ENCODE results near the gene TBC1D17. TPM values are rescaled to one million over a fixed set of nuclear protein-coding genes. Genes with fewer than 3 reads are reported as not detected.

TBC1D17 gene
- polyA plus RNA-seq, 1 donor (not counting 4 experiments of a cell fraction or from before 2014, with no cell fraction given) = 9.4 TPM

- Histone ChIP-seq H3K4me1 (ENCODE audit: control insufficient read depth, extremely low read depth, insufficient read depth, low read length) (no peaks in the 10 kb centered on the region), H3K27me3 (ENCODE audit: control insufficient read depth, extremely low read depth, insufficient read depth, low read length) (no peaks in the 10 kb centered on the region), H3K9me1 (ENCODE audit: control insufficient read depth, extremely low read depth, insufficient read depth, low read length) (no peaks in the 10 kb centered on the region), H3K9ac (ENCODE audit: control insufficient read depth, extremely low read depth, insufficient read depth, low read length) (no peak overlapping the region), H3K4me3 (ENCODE audit: control insufficient read depth in 2 of 3, extremely low read depth in 1 of 3, insufficient read depth in 2 of 3, low read depth in 1 of 3, low read length in 3 of 3) (no peak overlapping the region), H4K20me1 (ENCODE audit: control insufficient read depth, extremely low read depth, insufficient read depth, low read length) (no peaks in the 10 kb centered on the region), H3K79me2 (ENCODE audit: control insufficient read depth, insufficient read depth, low read length) (no peaks in the 10 kb centered on the region), H3K36me3 (ENCODE audit: control insufficient read depth in 2 of 2, extremely low read depth in 1 of 2, insufficient read depth in 2 of 2, low read length in 2 of 2) (peaks cover 11 to 32% of the 10 kb centered on the region in 2 experiments), H2AFZ (ENCODE audit: control insufficient read depth, low read length) (no peak overlapping the region), H3K27ac (ENCODE audit: control insufficient read depth, insufficient read depth, low read length) (no peak overlapping the region), H3K4me2 (ENCODE audit: control insufficient read depth, extremely low read depth, insufficient read depth, low read depth, low read length) (no peak overlapping the region), H3K9me3 (ENCODE audit: control insufficient read depth, low read depth, low read length) (no peaks in the 10 kb centered on the region)
- TF ChIP-seq CTCF (optimal IDR thresholded peaks at IDR 0.05 in 1 of 3, IDR thresholded peaks at IDR 0.05 in 1 of 3, conservative IDR thresholded peaks at IDR 0.05 in 1 of 3; ENCODE audit: extremely low read depth in 1 of 3, insufficient read depth in 2 of 3, low read length in 3 of 3) = no peak
- TF ChIP-seq EZH2 (IDR thresholded peaks at IDR 0.05; ENCODE audit: low read length) = no peak
- DNase-seq (ENCODE audit: low read depth, low spot score) (no peak), FAIRE-seq (no peak)
- dilution Hi-C loops (cut with MboI; ENCODE audit: extremely low pct_ligation_motif_present, low sequenced_read_pairs) = no loop called here
Measured at GRCh38 chr19:49837425-49837824, 40.1 kb upstream of the TBC1D17 start.

- H3K36me3 ChIP-seq (ENCODE audit: control insufficient read depth in 2 of 2, extremely low read depth in 1 of 2, insufficient read depth in 2 of 2, low read length in 2 of 2) = peaks cover 11 to 30% of the 10 kb centered on the region in 2 experiments
- H3K4me3 ChIP-seq (ENCODE audit: control insufficient read depth in 2 of 3, extremely low read depth in 1 of 3, insufficient read depth in 2 of 3, low read depth in 1 of 3, low read length in 3 of 3) = no peak overlapping the region
- no peaks in the 10 kb centered on the region for H3K27me3 ChIP-seq (ENCODE audit: control insufficient read depth, extremely low read depth, insufficient read depth, low read length)
- no peak overlapping the region for H3K27ac ChIP-seq (ENCODE audit: control insufficient read depth, insufficient read depth, low read length)
- H3K9ac ChIP-seq (ENCODE audit: control insufficient read depth, extremely low read depth, insufficient read depth, low read length) = no peak overlapping the region
- H3K9me3 ChIP-seq (ENCODE audit: control insufficient read depth, low read depth, low read length) = no peaks in the 10 kb centered on the region
- H3K4me2 ChIP-seq (ENCODE audit: control insufficient read depth, extremely low read depth, insufficient read depth, low read depth, low read length) = no peak overlapping the region
- TF ChIP-seq CTCF (optimal IDR thresholded peaks at IDR 0.05 in 1 of 3, IDR thresholded peaks at IDR 0.05 in 1 of 3, conservative IDR thresholded peaks at IDR 0.05 in 1 of 3; ENCODE audit: extremely low read depth in 1 of 3, insufficient read depth in 2 of 3, low read length in 3 of 3) (no peak), EZH2 (IDR thresholded peaks at IDR 0.05; ENCODE audit: low read length) (no peak)
- no peak for FAIRE-seq
- no peak overlapping the region for H2AFZ ChIP-seq (ENCODE audit: control insufficient read depth, low read length)
- H3K9me1 ChIP-seq (ENCODE audit: control insufficient read depth, extremely low read depth, insufficient read depth, low read length) = no peaks in the 10 kb centered on the region
- H3K4me1 ChIP-seq (ENCODE audit: control insufficient read depth, extremely low read depth, insufficient read depth, low read length) = no peaks in the 10 kb centered on the region
- no peak for DNase-seq (ENCODE audit: low read depth, low spot score)
- dilution Hi-C loops (cut with MboI; ENCODE audit: extremely low pct_ligation_motif_present, low sequenced_read_pairs) = no loop called here
- H4K20me1 ChIP-seq (ENCODE audit: control insufficient read depth, extremely low read depth, insufficient read depth, low read length) = no peaks in the 10 kb centered on the region
- no peaks in the 10 kb centered on the region for H3K79me2 ChIP-seq (ENCODE audit: control insufficient read depth, insufficient read depth, low read length)
Measured at GRCh38 chr19:49838885-49839588, 38.5 kb upstream of the TBC1D17 start.
